ENCODE measurements around the gene GNG7.
"Not testable (repeated sequence)": the region's sequence is repeated elsewhere in the genome, so short reads cannot be mapped to it uniquely, and the experiment has no call there.

GNG7 gene

GRCh38 chr19:2661615-2662014 lies 40.9 kb downstream of the GNG7 start:
- DNase-seq (ENCODE audit: low read depth), result peak; percentile 51
- H3K4me3 ChIP-seq (ENCODE audit: low read depth, low read length), result no peak overlapping the region
- TF ChIP-seq, protein P1, sequence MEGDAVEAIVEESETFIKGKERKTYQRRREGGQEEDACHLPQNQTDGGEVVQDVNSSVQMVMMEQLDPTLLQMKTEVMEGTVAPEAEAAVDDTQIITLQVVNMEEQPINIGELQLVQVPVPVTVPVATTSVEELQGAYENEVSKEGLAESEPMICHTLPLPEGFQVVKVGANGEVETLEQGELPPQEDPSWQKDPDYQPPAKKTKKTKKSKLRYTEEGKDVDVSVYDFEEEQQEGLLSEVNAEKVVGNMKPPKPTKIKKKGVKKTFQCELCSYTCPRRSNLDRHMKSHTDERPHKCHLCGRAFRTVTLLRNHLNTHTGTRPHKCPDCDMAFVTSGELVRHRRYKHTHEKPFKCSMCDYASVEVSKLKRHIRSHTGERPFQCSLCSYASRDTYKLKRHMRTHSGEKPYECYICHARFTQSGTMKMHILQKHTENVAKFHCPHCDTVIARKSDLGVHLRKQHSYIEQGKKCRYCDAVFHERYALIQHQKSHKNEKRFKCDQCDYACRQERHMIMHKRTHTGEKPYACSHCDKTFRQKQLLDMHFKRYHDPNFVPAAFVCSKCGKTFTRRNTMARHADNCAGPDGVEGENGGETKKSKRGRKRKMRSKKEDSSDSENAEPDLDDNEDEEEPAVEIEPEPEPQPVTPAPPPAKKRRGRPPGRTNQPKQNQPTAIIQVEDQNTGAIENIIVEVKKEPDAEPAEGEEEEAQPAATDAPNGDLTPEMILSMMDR (IDR thresholded peaks at IDR 0.05; ENCODE audit: insufficient read depth, low read depth, low read length, missing control alignments), result peak; percentile 25

DNA sequence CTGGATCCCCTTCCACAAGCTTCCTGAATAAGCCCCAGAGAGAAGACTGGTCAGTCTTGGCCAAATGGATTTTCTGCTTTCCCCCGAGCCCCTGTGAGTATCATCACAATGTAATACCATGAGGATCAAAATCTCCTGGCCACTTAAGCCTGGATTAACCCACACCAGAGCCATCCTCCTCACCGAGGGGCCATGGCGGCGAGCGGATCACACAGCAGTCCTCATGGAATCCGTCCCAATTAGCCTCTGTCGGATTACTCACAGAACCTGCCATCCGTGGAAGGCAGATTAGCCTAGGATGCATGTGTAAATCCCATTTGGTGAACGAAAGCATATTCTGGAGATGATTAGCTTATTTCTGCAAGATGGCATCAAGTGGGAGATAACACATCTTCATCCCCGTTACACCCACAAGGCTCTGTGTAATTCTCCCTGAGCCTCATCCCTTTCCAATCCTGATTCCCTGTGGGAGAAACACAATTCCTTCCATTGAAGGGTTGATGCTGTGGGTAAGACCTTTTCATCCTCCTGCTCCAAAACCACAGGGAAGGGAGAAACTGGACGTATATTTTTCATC lies 42.5 kb downstream of the GNG7 start:
- TF ChIP-seq, protein P1 (IDR thresholded peaks at IDR 0.05; ENCODE audit: insufficient read depth, low read depth, low read length, missing control alignments), result no peak

GRCh38 chr19:2656533-2656932 lies 46.0 kb downstream of the GNG7 start:
- no peak overlapping the region for H3K4me3 ChIP-seq (ENCODE audit: low read depth, low read length)
- TF ChIP-seq, protein P1 (IDR thresholded peaks at IDR 0.05; ENCODE audit: insufficient read depth, low read depth, low read length, missing control alignments), result no peak
- no peak for DNase-seq (ENCODE audit: low read depth)

More for the DNA sequence above, 42.5 kb downstream of the GNG7 start:
- DNase-seq (ENCODE audit: low read depth), result no peak
- H3K4me3 ChIP-seq (ENCODE audit: low read depth, low read length), result no peak overlapping the region

- TF ChIP-seq, protein P1 (IDR thresholded peaks at IDR 0.05; ENCODE audit: insufficient read depth, low read depth, low read length, missing control alignments), result no peak
- DNase-seq (ENCODE audit: low read depth), result no peak
- H3K4me3 ChIP-seq (ENCODE audit: low read depth, low read length), result no peak overlapping the region
Observed at GRCh38 chr19:2653710-2654707, 48.5 kb downstream of the GNG7 start.

DNA sequence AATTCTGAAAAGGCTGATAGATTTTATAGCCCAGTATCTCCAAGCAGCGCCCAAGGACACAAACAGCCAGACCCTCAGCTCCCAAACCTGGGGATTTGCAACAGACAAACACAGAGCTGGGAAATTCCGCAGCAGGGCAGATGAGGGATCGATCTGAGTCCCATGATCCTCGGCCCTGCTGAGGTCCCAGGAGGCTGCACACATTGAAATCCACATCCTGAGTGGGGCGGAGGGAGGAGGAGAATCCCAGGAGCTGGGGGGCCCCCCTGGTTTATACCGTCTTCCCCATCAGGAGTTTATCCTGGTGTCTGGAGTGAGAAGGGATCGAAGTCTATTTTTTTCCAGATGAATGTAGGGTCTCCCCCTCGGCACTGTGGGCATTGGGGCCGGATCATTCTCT lies 49.3 kb downstream of the GNG7 start:
- TF ChIP-seq, protein P1 (IDR thresholded peaks at IDR 0.05; ENCODE audit: insufficient read depth, low read depth, low read length, missing control alignments), result no peak
- DNase-seq (ENCODE audit: low read depth), result no peak
- no peak overlapping the region for H3K4me3 ChIP-seq (ENCODE audit: low read depth, low read length)

GRCh38 chr19:2652504-2653099 lies 49.9 kb downstream of the GNG7 start:
- peak; percentile 67 for DNase-seq (ENCODE audit: low read depth)
- TF ChIP-seq, protein P1 (IDR thresholded peaks at IDR 0.05; ENCODE audit: insufficient read depth, low read depth, low read length, missing control alignments), result no peak
- no peak overlapping the region for H3K4me3 ChIP-seq (ENCODE audit: low read depth, low read length)

GRCh38 chr19:2651002-2651733 lies 51.3 kb downstream of the GNG7 start:
- H3K4me3 ChIP-seq (ENCODE audit: low read depth, low read length); DNase-seq (ENCODE audit: low read depth): not testable (repeated sequence)
